NB4 (cell line): Measurements from ENCODE around the gene PPP1R14C.

ENCODE experiments used
- DNase-seq: peaks from one replicate; pipeline ENCODE4 v3.0.0; 2010; ENCODE audit warnings: low read depth
- H3K4me3 ChIP-seq: one replicate; pipeline ENCODE4 v1.5.1; 2011; ENCODE audit warnings: mild to moderate bottlenecking, low read depth, low read length, moderate library complexity
- CTCF ChIP-seq: IDR thresholded peaks from one replicate; pipeline ENCODE4 v1.5.1; 2012; ENCODE audit warnings: low read depth, low read length
- MAX ChIP-seq: IDR thresholded peaks from 2 replicates; pipeline ENCODE4 v1.6.1; 2011; ENCODE audit warnings: low read depth, low read length
- MYC ChIP-seq: IDR thresholded peaks from 2 replicates; pipeline ENCODE4 v1.6.1; 2011; ENCODE audit warnings: low read depth, low read length
- POLR2A ChIP-seq: IDR thresholded peaks from 2 replicates; pipeline ENCODE4 v1.6.1; 2011; ENCODE audit warnings: mild to moderate bottlenecking; ENCODE audit not compliant: insufficient read length; ENCODE audit errors: extremely low read depth

The PPP1R14C gene

GRCh38 chr6:150119173-150119572 is 23.7 kb upstream of the PPP1R14C start:
- TF ChIP-seq MAX (no peak), CTCF (no peak), MYC (no peak), POLR2A (no peak)
- H3K4me3 ChIP-seq: no peak overlapping the region
- DNase-seq: peak; percentile 73

- H3K4me3 ChIP-seq: no peak overlapping the region
- peak; percentile 14 for DNase-seq
- TF ChIP-seq POLR2A: no peak
- TF ChIP-seq CTCF: no peak
- no peak for TF ChIP-seq MYC
- no peak for TF ChIP-seq MAX
Measured at GRCh38 chr6:150123645-150124044, 19.2 kb upstream of the PPP1R14C start.

GRCh38 chr6:150124235-150124634 is 18.6 kb upstream of the PPP1R14C start:
- no peak overlapping the region for H3K4me3 ChIP-seq
- TF ChIP-seq POLR2A (no peak), CTCF (no peak), MYC (no peak), MAX (no peak)
- DNase-seq: no peak

GRCh38 chr6:150126641-150127291 is 16.1 kb upstream of the PPP1R14C start:
- no peak overlapping the region for H3K4me3 ChIP-seq
- DNase-seq: no peak
- TF ChIP-seq MAX (no peak), POLR2A (no peak), CTCF (no peak), MYC (no peak)

GRCh38 chr6:150128425-150128824 is 14.4 kb upstream of the PPP1R14C start:
- DNase-seq: no peak
- H3K4me3 ChIP-seq: no peak overlapping the region
- TF ChIP-seq MAX (no peak), MYC (no peak), POLR2A (no peak), CTCF (no peak)
